Retinal pigment epithelial cell (primary cell): ENCODE measurements around the gene RREB1.

Experiments used
- DNase-seq: peaks from one replicate; pipeline ENCODE4 v3.0.0-alpha.2; 2010; ENCODE audit warnings: low read depth
- H3K4me3 ChIP-seq: 2 replicates; pipeline ENCODE4 v1.5.1; 2011; ENCODE audit warnings: mild to moderate bottlenecking, low read length, control low read depth, moderate library complexity
- CTCF ChIP-seq: conservative IDR thresholded peaks from 2 replicates; pipeline ENCODE4 v1.5.1; 2011; ENCODE audit warnings: low read depth, low read length, control low read depth, inconsistent platforms

RREB1 gene

GRCh38 chr6:7100072-7100752 lies 7.5 kb upstream of the RREB1 start:
- no peak for DNase-seq
- no peak overlapping the region for H3K4me3 ChIP-seq
- TF ChIP-seq CTCF: no peak

GRCh38 chr6:7100753-7101081 lies 7.0 kb upstream of the RREB1 start:
- DNase-seq: no peak
- no peak overlapping the region for H3K4me3 ChIP-seq
- TF ChIP-seq CTCF: no peak

- H3K4me3 ChIP-seq: no peak overlapping the region
- DNase-seq: no peak
- TF ChIP-seq CTCF: no peak
These were observed 6.5 kb upstream of the RREB1 start for GRCh38 chr6:7101290-7101689.

GRCh38 chr6:7104752-7105151 lies 3.0 kb upstream of the RREB1 start:
- TF ChIP-seq CTCF: no peak
- DNase-seq: no peak
- H3K4me3 ChIP-seq: no peak overlapping the region

- no peak for TF ChIP-seq CTCF
- no peak overlapping the region for H3K4me3 ChIP-seq
- DNase-seq: no peak
These were observed 1.5 kb upstream of the RREB1 start for GRCh38 chr6:7106215-7106751.

GRCh38 chr6:7106752-7107577 lies 796 bp upstream of the RREB1 start:
- TF ChIP-seq CTCF: no peak
- H3K4me3 ChIP-seq: peak overlapping the region; percentile 94
- DNase-seq: no peak
